Left ventricle myocardium inferior (tissue), 1 donor: ENCODE data around the gene HOXB1. TPM values are rescaled to one million over a fixed set of nuclear protein-coding genes. Genes with fewer than 3 reads are reported as not detected.
A peak's percentile ranks its signal among the peaks of the same experiment; 100 is the strongest.

ENCODE experiments used
- DNase-seq: peaks from one replicate; pipeline ENCODE4 v3.0.0-alpha.2; 2020
- H3K27ac ChIP-seq: fragments of 200-600 bp; replicated peaks from 2 replicates; pipeline ENCODE4 v1.8.0; 2021
- H3K27me3 ChIP-seq: fragments of 200-600 bp; 2 replicates; pipeline ENCODE4 v1.8.0; 2021; ENCODE audit warnings: low read depth
- H3K36me3 ChIP-seq: fragments of 200-600 bp; 2 replicates; pipeline ENCODE4 v1.8.0; 2021
- H3K4me1 ChIP-seq: fragments of 200-600 bp; 2 replicates; pipeline ENCODE4 v1.8.0; 2021
- H3K4me3 ChIP-seq: fragments of 200-600 bp; 2 replicates; pipeline ENCODE4 v1.8.0; 2021; ENCODE audit warnings: mild to moderate bottlenecking, moderate library complexity
- H3K9me3 ChIP-seq: fragments of 200-600 bp; replicated peaks from 2 replicates; pipeline ENCODE4 v1.8.0; 2021
- CTCF ChIP-seq: fragments of 200-600 bp; IDR thresholded peaks from 2 replicates; pipeline ENCODE4 v1.8.0; 2021; ENCODE audit warnings: antibody characterized with exemption, mild to moderate bottlenecking, borderline replicate concordance
- intact Hi-C: fragments of 100-400 bp; cut with micrococcal nuclease; formaldehyde crosslinking; loops from one replicate; pipeline ENCODE4 v1.11.0; 2022
- total RNA-seq: library from RNA; stranded (reverse); fragmentation: NEBNext Ultra II Directional; extraction: Animal tissue kit (Norgen Biotek cat#: 25700); gene quantifications from one replicate; pipeline ENCODE4 v1.2.1, GENCODE V29; 2021
- donor health status: DM: no; HTN: yes; CAD: no; lungs with severe emphysema.

Gene HOXB1
- total RNA-seq, 1 donor from 2014 or later, result not detected

- peaks cover 100% of the 10 kb centered on the region for H3K27me3 ChIP-seq
- no peak overlapping the region for H3K4me3 ChIP-seq
- intact Hi-C loops, result no loop called here
- DNase-seq, result no peak
- peaks cover 6% of the 10 kb centered on the region for H3K4me1 ChIP-seq
- no peak for TF ChIP-seq CTCF
- H3K27ac ChIP-seq, result no peak overlapping the region
- no peaks in the 10 kb centered on the region for H3K9me3 ChIP-seq
- no peaks in the 10 kb centered on the region for H3K36me3 ChIP-seq
These were observed 3.3 kb downstream of the HOXB1 start for GRCh38 chr17:48527547-48527932.

GRCh38 chr17:48526608-48527546 is 3.9 kb downstream of the HOXB1 start:
- intact Hi-C loops, result no loop called here
- DNase-seq, result no peak
- Histone ChIP-seq H3K27ac (no peak overlapping the region), H3K4me3 (peak overlapping the region; percentile 37), H3K27me3 (peaks cover 99% of the 10 kb centered on the region), H3K36me3 (no peaks in the 10 kb centered on the region), H3K9me3 (no peaks in the 10 kb centered on the region), H3K4me1 (peaks cover 6% of the 10 kb centered on the region)
- no peak for TF ChIP-seq CTCF

GRCh38 chr17:48523010-48523409 is 7.8 kb downstream of the HOXB1 start:
- no peak overlapping the region for H3K27ac ChIP-seq
- no peak overlapping the region for H3K4me3 ChIP-seq
- TF ChIP-seq CTCF, result no peak
- H3K27me3 ChIP-seq, result peaks cover 99% of the 10 kb centered on the region
- peaks cover 6% of the 10 kb centered on the region for H3K4me1 ChIP-seq
- no peak for DNase-seq
- no peaks in the 10 kb centered on the region for H3K36me3 ChIP-seq
- intact Hi-C loops, result no loop called here
- no peaks in the 10 kb centered on the region for H3K9me3 ChIP-seq

GRCh38 chr17:48522031-48522653 is 8.7 kb downstream of the HOXB1 start:
- Histone ChIP-seq H3K36me3 (no peaks in the 10 kb centered on the region), H3K4me3 (no peak overlapping the region), H3K4me1 (peaks cover 4% of the 10 kb centered on the region), H3K27me3 (peaks cover 99% of the 10 kb centered on the region), H3K27ac (no peak overlapping the region), H3K9me3 (no peaks in the 10 kb centered on the region)
- intact Hi-C loops, result no loop called here
- no peak for TF ChIP-seq CTCF
- DNase-seq, result no peak

- TF ChIP-seq CTCF, result no peak
- Histone ChIP-seq H3K27me3 (peaks cover 99% of the 10 kb centered on the region), H3K9me3 (no peaks in the 10 kb centered on the region), H3K4me1 (no peaks in the 10 kb centered on the region), H3K4me3 (no peak overlapping the region), H3K27ac (no peak overlapping the region), H3K36me3 (no peaks in the 10 kb centered on the region)
- DNase-seq, result no peak
- intact Hi-C loops, result no loop called here
These were observed 10.2 kb downstream of the HOXB1 start for GRCh38 chr17:48520631-48521079.
